Hepatocyte (in vitro differentiated cells): ENCODE results near the gene TBX21. TPM values are rescaled to one million over a fixed set of nuclear protein-coding genes. Genes with fewer than 3 reads are reported as not detected.

Source experiments
- DNase-seq: peaks from one replicate; pipeline ENCODE4 v3.0.0-alpha.2; 2016; ENCODE audit warnings: low spot score
- H2AFZ ChIP-seq: fragments of 200-600 bp; sonication (generic); 2 replicates; pipeline ENCODE4 v1.6.0; 2016; ENCODE audit warnings: antibody characterized with exemption, mild to moderate bottlenecking
- H3K27ac ChIP-seq: fragments of 200-600 bp; sonication (generic); 2 replicates; pipeline ENCODE4 v1.5.1; 2016; ENCODE audit warnings: mild to moderate bottlenecking
- H3K27me3 ChIP-seq: fragments of 200-600 bp; sonication (generic); 2 replicates; pipeline ENCODE4 v1.6.1; 2016
- H3K36me3 ChIP-seq: fragments of 200-600 bp; sonication (generic); replicated peaks from 2 replicates; pipeline ENCODE4 v1.5.1; 2016; ENCODE audit warnings: low read depth; ENCODE audit not compliant: insufficient read depth
- H3K4me1 ChIP-seq: fragments of 200-600 bp; sonication (generic); 2 replicates; pipeline ENCODE4 v1.5.1; 2016; ENCODE audit warnings: mild to moderate bottlenecking, moderate library complexity; ENCODE audit not compliant: insufficient read depth
- H3K4me2 ChIP-seq: fragments of 200-600 bp; sonication (generic); 2 replicates; pipeline ENCODE4 v1.6.0; 2016
- H3K4me3 ChIP-seq: fragments of 200-600 bp; sonication (generic); 2 replicates; pipeline ENCODE4 v1.5.1; 2016; ENCODE audit warnings: mild to moderate bottlenecking
- H3K79me2 ChIP-seq: fragments of 200-600 bp; sonication (generic); 2 replicates; pipeline ENCODE4 v1.6.0; 2017; ENCODE audit warnings: mild to moderate bottlenecking
- H3K9me2 ChIP-seq: fragments of 200-600 bp; sonication (generic); replicated peaks from 2 replicates; pipeline ENCODE4 v1.6.0; 2017; ENCODE audit warnings: mild to moderate bottlenecking; ENCODE audit not compliant: insufficient read depth
- H3K9me3 ChIP-seq: fragments of 200-600 bp; sonication (generic); 2 replicates; pipeline ENCODE4 v1.5.1; 2016; ENCODE audit warnings: low read depth, mild to moderate bottlenecking
- H4K20me1 ChIP-seq: fragments of 200-600 bp; sonication (generic); 2 replicates; pipeline ENCODE4 v1.6.0; 2016; ENCODE audit warnings: mild to moderate bottlenecking; ENCODE audit not compliant: insufficient read depth, poor library complexity, severe bottlenecking
- EZH2 ChIP-seq: fragments of 200-600 bp; sonication (generic); IDR thresholded peaks from 2 replicates; pipeline ENCODE4 v1.6.1; 2016; ENCODE audit warnings: antibody characterized with exemption, mild to moderate bottlenecking, borderline replicate concordance
- EZH2phosphoT487 ChIP-seq: fragments of 200-600 bp; sonication (generic); IDR thresholded peaks from one replicate; pipeline ENCODE4 v1.6.1; 2018; ENCODE audit warnings: antibody characterized with exemption, mild to moderate bottlenecking, low read depth, moderate library complexity; ENCODE audit not compliant: unreplicated experiment, severe bottlenecking
- WGBS: methylation state at CpG from one replicate; pipeline ENCODE4 v1.1.6; 2016; ENCODE audit warnings: low lambda C conversion rate; ENCODE audit errors: missing lambda C conversion rate; 5-methylcytosine and 5-hydroxymethylcytosine counted together
- polyA plus RNA-seq: library from polyadenylated mRNA; unstranded; fragments of >200 nt; fragmentation: Nextera tagmentation; extraction: Ambion mirVana; gene quantifications from 2 replicates; pipeline ENCODE4 v1.2.1, GENCODE V29; 2016
- total RNA-seq: library from RNA; depleted of rRNA; stranded (reverse); fragments of >200 nt; gene quantifications from 2 replicates; pipeline ENCODE4 v1.2.3, GENCODE V29; 2014
- TF ChIP-seq, protein P1 (sequence below): fragments of 200-600 bp; sonication (generic); IDR thresholded peaks from 2 replicates; pipeline ENCODE4 v1.5.1; 2016; ENCODE audit warnings: antibody characterized with exemption, mild to moderate bottlenecking; ENCODE audit not compliant: poor library complexity

The TBX21 gene
- total and polyA plus RNA-seq, 2 experiments from 2014 or later = not detected

DNA sequence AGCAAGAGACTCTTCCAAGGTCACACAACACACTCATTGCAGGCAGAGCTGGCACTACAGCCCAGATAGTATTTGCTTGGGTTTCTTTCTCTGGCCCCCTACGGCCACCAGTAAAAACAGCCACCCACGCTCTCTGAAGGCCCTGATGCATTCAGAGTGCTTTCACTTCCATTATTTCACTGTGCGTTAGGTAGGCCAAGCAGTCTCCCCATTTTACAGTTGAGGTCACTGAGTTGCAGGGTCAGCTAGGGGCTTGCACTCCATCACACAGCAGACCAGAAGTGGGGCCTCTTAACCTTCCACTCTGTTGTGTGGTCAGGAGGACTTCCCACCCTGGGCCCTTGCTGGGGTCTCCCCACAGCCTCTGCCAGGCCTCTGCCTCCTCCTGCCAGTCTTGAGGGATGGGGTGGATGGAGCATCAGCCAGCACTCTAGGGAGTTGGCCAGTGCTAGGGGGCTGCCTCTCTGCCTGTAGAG, 2.5 kb downstream of the TBX21 start:
- H3K9me2 ChIP-seq = no peaks in the 10 kb centered on the region
- H3K4me1 ChIP-seq = no peaks in the 10 kb centered on the region
- H3K9me3 ChIP-seq = no peaks in the 10 kb centered on the region
- H3K79me2 ChIP-seq = no peaks in the 10 kb centered on the region
- no peaks in the 10 kb centered on the region for H3K36me3 ChIP-seq
- H3K4me2 ChIP-seq = no peak overlapping the region
- no peak for DNase-seq
- H3K4me3 ChIP-seq = no peak overlapping the region
- no peak overlapping the region for H3K27ac ChIP-seq
- peaks cover 65% of the 10 kb centered on the region for H3K27me3 ChIP-seq
- H4K20me1 ChIP-seq = no peaks in the 10 kb centered on the region
- TF ChIP-seq, protein P1, sequence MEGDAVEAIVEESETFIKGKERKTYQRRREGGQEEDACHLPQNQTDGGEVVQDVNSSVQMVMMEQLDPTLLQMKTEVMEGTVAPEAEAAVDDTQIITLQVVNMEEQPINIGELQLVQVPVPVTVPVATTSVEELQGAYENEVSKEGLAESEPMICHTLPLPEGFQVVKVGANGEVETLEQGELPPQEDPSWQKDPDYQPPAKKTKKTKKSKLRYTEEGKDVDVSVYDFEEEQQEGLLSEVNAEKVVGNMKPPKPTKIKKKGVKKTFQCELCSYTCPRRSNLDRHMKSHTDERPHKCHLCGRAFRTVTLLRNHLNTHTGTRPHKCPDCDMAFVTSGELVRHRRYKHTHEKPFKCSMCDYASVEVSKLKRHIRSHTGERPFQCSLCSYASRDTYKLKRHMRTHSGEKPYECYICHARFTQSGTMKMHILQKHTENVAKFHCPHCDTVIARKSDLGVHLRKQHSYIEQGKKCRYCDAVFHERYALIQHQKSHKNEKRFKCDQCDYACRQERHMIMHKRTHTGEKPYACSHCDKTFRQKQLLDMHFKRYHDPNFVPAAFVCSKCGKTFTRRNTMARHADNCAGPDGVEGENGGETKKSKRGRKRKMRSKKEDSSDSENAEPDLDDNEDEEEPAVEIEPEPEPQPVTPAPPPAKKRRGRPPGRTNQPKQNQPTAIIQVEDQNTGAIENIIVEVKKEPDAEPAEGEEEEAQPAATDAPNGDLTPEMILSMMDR = no peak
- TF ChIP-seq EZH2phosphoT487 (no peak), EZH2 (no peak)
- WGBS = 84% methylated on average over 3 of the region's 3 CpGs
- no peak overlapping the region for H2AFZ ChIP-seq

DNA sequence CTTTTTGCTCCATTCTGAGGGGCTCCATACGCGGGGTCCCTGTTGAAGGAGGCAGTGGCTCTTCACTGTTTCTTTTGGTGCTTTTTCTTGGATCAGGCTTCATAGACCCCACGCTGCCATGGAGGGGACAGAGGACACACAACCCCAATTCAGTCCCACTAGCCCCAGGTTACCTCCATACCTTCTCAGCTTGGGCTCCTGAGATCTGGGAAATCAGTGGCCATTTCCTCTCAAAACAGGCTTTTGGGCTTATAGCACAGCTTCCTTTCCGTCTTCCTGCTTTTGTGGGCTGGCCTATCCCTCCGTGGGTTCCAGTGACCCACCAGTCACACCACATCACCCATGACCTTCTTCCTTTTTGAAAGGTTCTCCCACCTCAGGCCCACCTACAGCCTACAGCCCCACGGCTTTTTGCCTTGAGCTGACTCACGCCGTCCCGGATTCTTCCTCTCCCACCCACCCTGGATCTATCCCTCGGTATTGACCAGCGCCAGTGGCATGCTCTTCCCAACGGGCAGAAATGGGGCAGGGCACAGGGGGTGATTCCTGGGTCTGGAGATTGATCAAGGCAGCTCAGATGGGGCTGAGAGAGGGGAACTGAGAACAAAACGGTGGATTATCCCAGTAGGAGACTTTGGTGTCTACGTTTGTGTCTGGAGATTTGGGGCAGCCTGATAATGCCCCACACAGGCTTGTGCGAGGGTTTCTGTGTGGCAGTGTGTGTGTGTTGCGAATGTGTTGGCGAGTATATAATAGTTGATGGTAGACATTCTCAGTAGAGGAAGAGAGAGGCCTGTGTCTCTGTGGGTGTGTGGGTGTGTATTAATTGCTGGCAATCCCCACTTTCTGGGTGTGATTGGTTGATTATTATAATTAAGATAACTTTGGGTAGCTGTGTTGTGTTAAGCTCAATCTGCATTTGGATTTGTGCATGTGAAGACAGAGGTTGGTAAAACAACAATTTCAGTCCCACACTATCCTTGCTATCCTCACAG, 3.8 kb downstream of the TBX21 start:
- no peaks in the 10 kb centered on the region for H3K4me1 ChIP-seq
- H3K79me2 ChIP-seq = no peaks in the 10 kb centered on the region
- H3K4me2 ChIP-seq = no peak overlapping the region
- H2AFZ ChIP-seq = no peak overlapping the region
- H4K20me1 ChIP-seq = no peaks in the 10 kb centered on the region
- H3K4me3 ChIP-seq = no peak overlapping the region
- no peaks in the 10 kb centered on the region for H3K36me3 ChIP-seq
- peaks cover 57% of the 10 kb centered on the region for H3K27me3 ChIP-seq
- no peaks in the 10 kb centered on the region for H3K9me3 ChIP-seq
- TF ChIP-seq, protein P1 = no peak
- no peak for TF ChIP-seq EZH2phosphoT487
- no peak for TF ChIP-seq EZH2
- DNase-seq = no peak
- no peaks in the 10 kb centered on the region for H3K9me2 ChIP-seq
- no peak overlapping the region for H3K27ac ChIP-seq
- WGBS = 77% methylated on average over 17 of the region's 17 CpGs

DNA sequence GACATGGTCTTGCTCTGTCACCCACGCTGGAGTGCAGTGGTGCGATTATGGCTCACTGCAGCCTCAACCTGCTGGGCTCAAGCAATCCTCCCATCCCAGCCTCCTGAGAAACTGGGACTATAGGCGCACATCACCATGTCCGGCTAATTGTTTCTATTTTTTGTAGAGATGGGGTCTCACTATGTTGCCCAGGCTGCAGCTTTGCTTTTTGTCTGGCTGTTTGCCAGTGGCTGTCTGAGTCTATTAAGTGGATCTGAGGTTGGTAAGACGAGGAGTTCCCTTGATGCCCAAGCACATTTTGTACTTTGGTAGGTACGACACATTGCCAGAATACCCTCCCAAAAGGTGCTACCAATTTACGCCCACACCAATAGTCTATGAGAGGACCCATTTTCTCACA, 5.1 kb downstream of the TBX21 start:
- 87% methylated on average over 7 of the region's 7 CpGs for WGBS

More for the DNA sequence above, 5.1 kb downstream of the TBX21 start:
- no peak overlapping the region for H3K4me2 ChIP-seq
- TF ChIP-seq EZH2phosphoT487 (no peak), EZH2 (no peak)
- TF ChIP-seq, protein P1 = no peak
- no peaks in the 10 kb centered on the region for H4K20me1 ChIP-seq
- no peaks in the 10 kb centered on the region for H3K36me3 ChIP-seq
- no peak overlapping the region for H2AFZ ChIP-seq
- H3K79me2 ChIP-seq = no peaks in the 10 kb centered on the region
- H3K27ac ChIP-seq = no peak overlapping the region
- H3K9me3 ChIP-seq = no peaks in the 10 kb centered on the region
- H3K4me3 ChIP-seq = no peak overlapping the region
- no peak for DNase-seq
- peaks cover 50% of the 10 kb centered on the region for H3K27me3 ChIP-seq
- no peaks in the 10 kb centered on the region for H3K9me2 ChIP-seq
- no peaks in the 10 kb centered on the region for H3K4me1 ChIP-seq
